Activated effector memory CD4-positive, alpha-beta T cell treated with anti-CD3 and anti-CD28 coated beads, Interleukin-2, amount 50 U/mL, for 16 hours (primary cell): ENCODE data around the gene CAPRIN2.

Experiments used
- DNase-seq: peaks from one replicate; pipeline ENCODE4 v3.0.0-alpha.2; 2020

The CAPRIN2 gene

DNA sequence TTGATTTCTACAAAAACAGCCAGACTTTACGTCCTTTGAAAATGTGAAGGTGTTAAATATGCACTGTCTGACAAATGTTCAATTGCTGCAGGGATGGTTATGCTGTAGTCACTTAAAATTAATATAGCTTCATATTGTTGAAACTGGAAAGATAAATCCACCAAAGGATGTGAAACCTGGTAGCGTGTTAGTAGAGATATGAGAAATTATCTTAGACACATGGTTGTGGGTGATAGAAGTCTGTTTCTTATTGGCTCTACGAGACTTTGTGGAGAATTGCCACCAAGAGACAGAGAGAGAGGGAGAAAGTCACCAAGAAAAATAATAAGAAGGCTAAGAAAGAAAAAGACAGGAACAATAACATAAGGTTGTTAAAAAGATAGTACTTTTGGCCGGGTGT, 2.6 kb upstream of the CAPRIN2 start:
- no peak for DNase-seq

DNA sequence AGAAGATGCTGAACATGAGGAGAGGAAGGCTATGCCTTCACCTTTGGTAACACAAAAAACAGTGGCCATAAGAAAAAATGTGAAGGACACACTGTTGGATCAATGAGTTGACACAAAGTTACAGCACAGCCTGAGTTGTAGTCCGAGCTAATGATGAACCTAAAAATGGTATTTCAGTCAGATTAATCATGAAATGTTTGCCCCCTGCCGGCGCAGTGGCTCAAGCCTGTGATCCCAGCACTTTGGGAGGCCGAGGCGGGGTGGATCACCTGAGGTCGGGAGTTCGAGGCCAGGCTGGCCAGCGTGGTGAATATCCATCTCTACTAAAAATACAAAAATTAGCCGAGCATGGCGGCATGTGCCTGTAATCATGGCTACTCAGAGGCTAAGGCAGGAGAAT, 1.3 kb upstream of the CAPRIN2 start:
- DNase-seq: no peak

DNA sequence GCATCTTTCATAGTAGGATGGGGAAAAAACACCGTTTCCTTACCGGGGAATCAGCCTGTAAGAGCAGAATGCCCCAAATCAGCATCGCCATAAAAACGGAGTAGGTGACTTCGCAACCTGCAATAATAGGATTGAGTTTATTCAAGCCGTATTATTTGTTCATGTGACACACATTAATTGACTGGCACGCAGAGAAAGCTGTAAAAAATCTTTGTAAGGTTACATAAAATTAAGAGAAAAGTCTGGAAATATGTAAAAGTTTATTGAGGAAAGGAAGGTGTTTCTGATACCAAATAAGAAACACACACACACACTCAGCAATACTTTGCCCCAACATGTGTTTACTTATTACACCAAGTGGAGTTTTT, 628 bp upstream of the CAPRIN2 start:
- DNase-seq: no peak

DNA sequence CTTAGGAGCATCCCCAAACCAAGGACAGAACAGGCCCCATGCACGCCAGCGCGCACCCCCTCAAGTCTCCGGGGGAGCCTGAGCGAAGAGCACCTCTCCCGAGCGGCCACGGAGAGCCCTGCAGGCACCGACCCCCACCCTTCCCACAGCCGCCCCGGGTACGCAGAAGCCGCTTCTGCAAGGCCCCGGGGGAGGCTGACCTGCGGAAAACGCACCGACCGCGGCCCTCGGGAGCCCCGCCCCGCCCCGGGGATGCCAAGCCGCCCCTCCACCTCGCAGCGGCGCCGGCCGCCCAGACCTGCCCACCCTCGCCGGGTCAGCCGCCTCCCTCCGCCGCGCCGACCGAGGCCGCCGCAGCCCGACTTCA, 385 bp downstream of the CAPRIN2 start:
- no peak for DNase-seq

DNA sequence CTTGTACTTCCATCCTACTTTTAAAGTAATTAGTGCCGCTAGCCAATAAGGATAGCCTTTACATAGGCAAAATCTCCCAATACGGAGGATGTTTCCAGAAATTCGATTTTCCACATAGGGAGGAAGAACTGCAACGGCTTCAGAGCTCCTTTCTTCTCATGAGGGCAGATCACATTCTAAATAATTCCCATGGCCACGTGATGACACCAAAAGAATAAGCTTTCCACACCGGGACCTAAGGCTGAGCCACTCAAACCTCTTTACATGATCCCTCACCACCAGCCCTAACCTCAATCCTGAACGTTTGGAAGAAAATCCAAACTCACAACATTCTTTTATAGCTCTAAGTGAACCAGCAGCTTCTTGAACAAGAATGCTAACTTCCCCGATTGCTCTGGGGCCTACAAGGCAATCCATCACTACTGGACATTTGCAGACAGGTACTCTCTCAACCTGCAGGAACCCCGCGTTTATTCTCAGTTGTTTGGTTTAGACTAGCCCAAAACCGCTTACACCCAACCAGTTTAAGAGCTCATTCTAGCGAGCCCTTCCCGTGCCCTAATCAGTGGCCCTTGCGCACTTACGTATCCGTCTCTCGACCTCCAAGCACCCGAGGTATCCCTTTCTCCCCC, 884 bp downstream of the CAPRIN2 start:
- no peak for DNase-seq

DNA sequence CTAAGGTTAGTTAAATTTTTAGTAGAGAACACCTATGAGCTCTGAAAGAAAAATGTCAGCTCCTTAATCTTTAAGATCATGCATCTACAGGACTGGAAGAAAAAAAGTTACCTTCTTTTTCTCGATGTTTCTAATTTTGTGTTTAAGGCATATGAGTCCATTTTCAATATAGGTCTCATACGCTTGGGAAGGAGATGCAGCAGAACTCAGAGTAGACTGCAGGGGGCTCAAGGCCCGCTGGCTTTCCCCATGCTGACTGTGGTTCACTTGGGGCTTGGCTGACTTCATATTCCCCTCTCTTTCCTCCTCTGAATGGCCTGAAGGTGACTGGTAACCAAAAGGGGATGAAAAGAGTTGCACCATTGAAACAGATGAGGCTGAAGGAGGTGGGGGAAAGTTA, 1.5 kb downstream of the CAPRIN2 start:
- no peak for DNase-seq

DNA sequence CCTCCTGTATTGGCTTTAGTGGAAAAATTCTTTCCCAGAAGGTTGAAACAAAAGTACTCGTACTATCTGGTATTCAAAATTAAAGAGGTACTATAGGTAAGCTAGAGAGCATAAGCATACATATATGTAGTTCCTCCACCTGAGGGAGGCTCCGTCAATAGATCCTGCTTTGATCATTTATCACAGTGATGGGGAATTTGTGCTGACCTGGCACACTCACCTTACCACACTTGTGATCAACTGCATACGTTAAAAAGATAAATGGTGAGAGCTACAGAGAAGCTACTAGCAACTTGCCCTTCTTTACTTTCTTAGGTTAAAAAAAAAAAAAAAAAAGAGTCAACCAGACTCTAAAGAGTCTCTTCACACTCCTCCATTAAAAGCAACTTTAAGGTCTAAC, 2.5 kb downstream of the CAPRIN2 start:
- DNase-seq: no peak

DNA sequence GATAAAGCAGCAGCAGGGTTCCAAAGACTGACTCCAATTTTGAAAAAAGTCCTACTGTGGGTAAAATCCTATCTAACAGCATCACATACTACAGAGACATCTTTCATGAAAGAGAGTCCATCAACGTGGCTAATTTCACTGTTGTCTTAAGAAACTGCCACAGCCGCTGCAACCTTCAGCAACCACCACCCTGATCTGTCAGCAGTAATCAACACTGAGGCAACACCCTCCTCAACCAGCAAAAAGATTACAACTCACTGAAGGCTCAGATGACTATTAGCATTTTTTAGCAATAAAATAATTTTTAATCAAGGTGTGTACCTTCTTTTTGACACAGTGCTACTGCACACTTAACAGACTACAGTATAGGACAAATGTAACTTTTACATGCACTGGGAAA, 6.6 kb downstream of the CAPRIN2 start:
- no peak for DNase-seq

DNA sequence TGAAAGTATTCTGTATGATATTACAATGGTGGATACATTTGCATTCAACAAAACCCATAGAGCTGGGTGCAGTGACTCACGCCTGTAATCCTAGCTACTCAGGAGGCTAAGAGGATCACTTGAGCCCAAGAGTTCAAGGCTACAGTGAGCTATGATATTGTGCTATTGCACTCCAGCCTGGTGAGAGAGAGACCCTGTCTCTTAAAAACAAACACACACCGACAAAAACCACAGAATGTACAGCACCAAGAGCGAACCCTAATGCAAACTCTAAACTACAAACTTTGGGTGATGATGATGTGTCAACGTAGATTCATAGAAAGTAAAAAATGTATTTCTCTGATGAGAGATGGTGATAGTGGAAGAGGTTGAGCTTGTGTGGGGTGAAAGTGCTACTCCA, 8.6 kb downstream of the CAPRIN2 start:
- no peak for DNase-seq

DNA sequence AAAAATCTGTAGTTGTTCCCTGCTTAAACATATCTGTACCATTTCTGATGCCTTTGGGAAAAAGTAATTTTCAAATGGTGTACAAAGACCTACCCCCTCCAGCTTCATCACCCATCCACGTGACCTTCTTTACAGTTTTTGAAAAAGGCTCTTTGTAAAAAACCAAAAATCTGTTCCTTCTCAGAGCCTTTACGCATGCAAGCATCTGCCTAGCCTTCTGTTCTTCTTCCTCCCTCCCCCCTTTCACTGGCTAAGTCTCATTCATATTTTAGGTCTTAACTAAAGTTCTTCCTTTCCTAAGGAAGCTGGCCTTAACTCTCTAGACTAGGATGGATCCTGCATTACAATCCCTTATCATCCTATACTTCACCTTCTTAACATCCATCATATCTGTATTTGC, 10.4 kb downstream of the CAPRIN2 start:
- DNase-seq: no peak

DNA sequence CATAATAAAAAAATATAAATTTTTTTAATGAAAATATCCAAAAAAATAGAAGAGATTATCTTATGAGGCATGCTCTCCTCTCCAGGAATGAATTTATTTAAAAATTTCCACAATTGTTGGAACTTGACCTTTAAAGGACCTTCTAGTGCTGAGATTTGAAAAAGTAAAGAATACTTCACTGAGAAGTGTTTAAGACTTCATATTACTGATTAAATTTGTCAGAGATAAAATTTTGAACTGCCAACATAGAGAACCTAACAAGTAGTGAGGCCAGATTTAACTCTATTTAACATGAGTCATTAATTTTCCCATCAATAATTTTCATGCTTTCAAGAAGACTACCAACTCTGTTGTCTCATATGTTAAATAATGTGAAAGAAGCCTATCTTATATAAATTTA, 14.5 kb downstream of the CAPRIN2 start:
- no peak for DNase-seq

DNA sequence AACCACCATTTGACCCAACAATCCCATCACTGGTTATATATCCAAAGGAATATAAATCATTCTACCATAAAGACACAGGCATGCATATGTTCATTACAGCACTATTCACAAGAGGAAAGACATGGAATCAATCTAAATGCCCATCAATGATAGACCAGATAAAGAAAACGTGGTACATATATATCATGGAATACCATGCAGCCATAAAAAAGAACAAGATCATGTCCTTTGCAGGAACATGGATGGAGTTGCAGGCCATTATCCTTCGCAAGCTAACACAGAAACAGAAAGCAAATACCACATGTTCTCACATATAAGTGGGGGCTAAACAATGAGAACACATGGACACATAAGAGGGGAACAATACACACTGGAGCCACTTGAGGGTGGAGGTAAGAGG, 15.7 kb downstream of the CAPRIN2 start:
- no peak for DNase-seq

DNA sequence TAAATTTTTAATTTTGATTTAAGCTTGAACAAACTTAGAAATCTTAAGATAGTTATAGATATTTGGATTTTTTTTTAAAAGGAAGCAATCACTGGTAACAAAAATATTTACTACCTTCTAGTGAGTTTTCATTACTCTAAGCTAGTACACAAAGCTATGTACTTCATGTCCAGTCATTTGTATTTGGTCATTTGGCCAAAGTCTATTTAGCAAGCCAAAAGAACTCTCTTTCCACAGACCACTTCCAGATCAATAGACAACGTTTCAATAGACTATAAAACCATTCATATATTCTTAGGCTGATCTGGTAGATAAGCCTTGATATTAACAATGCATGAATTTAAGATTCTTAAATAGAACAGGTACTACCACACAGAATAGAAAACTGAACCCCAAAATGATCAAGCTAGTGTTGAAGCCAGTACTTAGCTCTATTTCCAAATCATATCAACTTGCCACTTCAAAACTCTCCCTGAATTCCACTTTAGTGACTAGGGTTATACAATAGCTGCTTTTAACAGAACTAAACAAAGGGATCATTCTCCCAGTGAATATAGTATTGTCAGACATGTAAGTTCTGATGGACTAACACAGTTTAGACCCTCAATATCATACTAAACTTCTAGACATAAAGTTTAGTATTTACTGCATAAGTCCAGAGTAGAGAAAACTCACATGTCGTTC, 21.7 kb downstream of the CAPRIN2 start:
- no peak for DNase-seq

DNA sequence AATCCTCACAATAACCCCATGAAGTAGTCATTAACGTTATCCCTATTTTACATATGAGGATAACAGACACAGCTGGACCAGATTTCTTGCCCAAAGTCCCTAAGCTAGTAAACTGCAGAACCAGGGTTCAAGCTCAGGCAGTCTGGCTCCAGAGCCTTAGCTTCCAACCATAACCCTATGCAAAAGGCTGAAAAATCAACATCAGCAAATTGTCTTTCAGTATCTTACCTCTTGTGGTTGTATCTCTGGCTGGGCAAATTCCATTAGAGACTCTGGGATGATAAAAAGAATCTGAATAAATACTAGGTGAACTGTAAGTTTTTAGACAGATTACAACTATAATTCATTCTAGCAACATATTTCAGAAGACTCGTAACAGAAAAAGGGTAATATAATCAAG, 24.7 kb downstream of the CAPRIN2 start:
- DNase-seq: no peak

DNA sequence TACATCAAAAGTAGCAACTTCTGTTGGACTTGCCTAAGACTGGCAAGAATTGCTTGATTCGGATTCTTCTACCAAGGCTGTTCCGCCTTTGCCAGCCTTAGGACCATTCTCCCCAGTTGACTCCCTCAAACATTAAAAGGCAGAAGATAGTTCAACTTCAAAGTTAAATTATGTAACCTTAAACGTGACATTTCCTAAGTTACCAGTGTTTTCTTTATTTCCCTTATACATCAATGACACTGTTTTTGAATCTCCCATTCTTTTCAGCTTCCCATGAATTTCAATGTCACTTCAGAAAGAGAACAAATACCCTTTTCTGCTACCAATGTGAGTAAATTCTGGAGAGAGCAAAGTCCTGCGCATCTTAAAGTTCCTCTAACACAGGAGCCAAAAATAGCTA, 25.2 kb downstream of the CAPRIN2 start:
- no peak for DNase-seq

DNA sequence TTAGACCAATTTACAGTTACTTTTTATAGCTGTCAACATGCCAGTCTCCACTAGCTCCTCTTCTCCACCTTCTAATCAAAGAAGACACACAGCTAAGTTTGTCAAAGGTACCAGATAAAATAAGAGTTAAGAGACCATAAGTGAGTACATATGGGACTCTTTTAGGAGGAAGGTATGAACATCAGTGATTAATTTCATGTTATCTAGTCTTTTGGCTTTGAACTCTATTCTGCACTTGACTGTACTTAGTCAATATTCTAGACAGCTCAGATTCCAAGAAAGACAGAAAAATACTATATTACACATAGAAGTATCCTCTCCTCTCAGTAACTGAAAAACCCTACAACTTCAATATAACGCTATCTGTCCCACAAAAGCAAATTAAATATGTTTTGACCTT, 28.1 kb downstream of the CAPRIN2 start:
- no peak for DNase-seq

DNA sequence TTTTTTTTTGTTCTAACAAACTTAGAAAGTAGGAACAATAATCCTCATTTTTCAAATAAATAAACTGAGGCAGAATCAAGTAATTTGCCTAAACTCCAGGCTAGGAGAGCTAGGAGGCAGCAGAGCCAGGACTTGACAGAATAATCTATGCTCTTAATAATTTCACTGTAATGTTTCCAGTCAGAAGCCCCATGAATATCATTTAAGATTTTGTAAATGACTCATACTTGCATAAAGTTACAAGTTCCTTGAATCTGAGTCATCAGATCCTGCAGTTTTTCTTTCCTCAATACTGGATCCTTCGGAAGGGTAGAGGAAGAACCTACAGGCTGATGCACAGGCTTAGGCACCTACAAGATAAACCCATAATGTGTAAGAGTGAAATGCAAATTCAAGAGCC, 29.0 kb downstream of the CAPRIN2 start:
- no peak for DNase-seq

DNA sequence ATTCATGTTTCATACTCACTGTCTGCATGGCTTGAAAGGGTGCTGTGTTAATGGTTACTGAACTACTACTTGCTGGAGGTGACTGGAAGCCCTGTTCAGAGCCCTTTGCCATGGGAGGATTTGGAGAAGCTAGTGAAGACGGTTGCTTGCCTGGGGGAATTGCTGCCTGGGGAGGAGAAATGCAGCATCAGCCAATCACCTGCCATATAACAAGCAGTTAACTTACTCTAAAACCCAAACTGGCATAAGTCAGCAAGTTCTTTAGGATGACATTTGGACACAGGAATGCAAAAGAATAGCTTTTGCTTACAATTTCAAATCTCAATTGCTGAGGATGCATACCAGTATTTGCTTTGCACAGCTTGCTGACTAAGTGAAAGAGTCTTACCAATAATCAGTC, 35.7 kb downstream of the CAPRIN2 start:
- DNase-seq: no peak

DNA sequence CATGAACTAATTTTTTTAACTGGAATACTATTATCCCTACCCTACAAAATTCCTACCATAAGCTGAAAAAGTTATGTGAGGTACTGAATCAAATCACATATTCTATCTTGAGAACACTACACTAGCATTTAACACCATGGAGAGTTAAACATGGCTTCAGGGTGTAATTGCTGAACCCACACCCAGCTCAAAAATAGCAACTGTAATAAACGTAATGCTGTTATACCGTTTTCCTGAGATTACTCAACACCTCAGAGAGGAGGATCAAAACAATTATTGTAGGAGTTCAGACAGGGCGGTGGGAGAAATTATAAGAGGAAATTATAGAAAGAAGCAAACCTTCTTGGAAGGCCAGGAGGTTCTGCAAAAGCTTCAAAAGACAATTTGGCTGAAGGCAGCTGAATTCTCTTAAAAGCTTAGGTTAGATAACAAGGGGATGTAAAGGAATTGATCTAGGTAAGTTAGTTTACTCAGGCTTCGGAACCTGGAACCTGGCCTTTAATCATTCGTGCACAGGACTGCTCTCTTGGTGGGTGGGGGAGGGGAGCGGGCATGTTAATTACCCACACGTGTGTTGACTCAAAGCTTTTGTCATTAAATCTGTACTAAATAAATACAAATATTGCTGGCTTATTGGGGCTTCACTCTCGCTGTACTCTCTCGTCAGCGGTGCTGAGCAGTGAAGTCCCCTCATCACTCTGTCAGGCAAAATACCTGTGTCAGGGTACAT, 47.0 kb downstream of the CAPRIN2 start:
- no peak for DNase-seq

DNA sequence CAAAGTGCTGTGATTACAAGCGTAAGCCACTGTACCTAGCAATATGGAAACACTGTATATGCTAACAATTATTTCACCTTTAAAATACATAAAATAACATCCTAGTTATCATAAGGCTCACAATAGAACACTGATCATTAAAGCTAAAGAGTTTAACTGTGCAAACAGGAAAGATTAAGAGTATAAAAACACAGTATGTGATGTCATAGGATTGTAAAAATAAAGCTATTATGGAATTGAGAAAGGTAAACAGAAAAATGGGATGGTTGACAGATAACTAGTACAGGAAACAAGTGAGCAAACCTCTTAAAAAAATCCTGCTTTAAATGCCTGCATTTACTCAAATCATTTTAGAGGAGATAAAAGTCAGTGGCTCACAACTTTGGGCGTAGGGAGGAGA, 48.3 kb downstream of the CAPRIN2 start:
- DNase-seq: no peak

DNA sequence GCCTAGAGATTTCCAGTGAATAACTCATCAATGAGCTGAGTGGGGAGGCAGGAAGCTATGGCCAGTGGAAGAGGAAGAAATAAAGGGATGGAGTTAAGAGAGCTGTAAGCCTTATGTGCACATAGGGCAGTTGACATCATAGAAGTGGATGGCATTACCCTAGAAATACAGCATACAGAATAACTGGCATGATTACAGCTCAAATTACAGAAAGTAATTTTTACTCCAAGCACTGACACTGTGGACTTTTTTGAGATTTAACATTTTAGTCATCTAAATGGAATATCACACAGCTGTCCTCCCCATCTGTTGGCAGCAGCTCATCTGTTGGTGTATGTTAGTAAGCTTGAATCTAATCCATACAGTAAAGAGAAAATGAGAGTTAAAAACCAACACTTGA, 53.7 kb downstream of the CAPRIN2 start:
- no peak for DNase-seq

DNA sequence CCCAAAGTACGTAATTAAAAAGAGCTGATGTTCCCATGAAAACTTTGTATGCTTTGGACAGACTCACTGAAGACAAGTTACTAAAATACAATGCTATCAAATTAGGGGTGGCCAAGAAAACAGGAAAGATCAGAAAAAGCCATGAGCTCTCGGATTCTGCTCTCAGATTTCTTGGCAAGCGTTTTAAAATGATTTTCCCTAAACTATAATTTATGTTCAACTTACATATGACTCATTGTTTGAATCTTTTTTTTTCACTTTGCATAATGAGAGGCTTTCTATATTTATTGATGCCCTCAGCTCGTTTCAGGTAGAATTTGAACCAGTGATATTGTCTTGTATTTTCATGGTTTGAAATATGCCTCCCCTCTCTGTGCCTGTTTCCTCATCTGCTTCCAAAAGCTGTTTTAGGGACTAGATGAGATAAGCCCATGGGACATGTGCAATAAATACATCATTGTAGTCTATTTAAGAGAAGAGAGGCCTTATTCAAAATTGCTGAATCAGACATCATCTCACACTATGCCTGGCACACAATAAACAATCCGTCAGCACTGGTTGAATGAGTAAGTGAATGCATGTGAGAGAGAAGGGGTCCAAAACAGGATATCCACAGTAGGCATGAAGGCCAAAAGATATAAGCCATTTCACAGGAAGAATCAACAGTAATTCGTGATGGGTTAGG, 54.4 kb downstream of the CAPRIN2 start:
- DNase-seq: no peak

DNA sequence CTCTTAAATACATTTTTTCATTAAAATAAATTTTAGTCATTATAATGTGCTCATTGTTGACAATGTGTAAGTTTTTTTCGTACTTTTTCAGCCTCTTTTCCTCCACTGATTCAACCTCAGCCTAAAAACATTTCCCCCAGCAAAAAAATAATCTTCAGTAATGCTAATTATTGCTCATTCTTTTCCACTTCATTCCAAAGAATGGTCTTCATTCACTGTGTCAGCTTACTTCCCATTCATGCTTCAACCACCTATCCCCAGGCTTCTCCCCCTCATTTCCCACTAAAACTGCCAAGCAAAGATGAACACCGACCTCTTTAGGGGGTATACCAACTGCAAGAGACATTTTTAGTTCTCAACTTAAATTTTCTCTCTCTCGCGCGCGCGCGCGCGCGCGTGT, 56.4 kb downstream of the CAPRIN2 start:
- no peak for DNase-seq

DNA sequence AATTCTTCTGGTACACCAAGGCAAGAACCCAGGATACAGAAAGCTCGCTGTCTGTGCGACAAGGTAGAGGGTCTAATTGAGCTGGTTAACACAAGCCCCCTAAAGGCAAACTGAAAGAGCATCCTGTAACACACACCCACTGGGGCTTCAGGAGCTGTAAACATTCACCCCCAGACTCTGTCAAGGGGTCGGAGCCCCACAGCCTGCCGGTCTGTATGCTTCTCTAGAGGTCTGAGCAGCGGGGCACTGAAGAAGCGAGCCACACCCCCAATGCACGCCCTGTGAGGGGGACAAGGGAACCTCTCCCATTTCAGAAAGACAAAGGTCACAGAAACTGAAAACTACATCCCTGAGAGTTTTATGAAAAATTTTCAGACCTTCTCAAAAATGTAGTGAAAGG, 57.8 kb downstream of the CAPRIN2 start:
- no peak for DNase-seq
